Vagina (tissue), 2 donors: ENCODE measurements around the gene SP7.

Source experiments
- CTCF ChIP-seq, 3 experiments: fragments of 450-650 bp in 2 of 3; fragments of 200-600 bp in 1 of 3; sonication (generic) in 1 of 3; IDR thresholded peaks; one replicate each; pipeline ENCODE4 v1.5.1; 2017 to 2019; ENCODE audit warnings: antibody characterized with exemption in 3 of 3, mild to moderate bottlenecking in 2 of 3, moderate library complexity in 2 of 3
- POLR2A ChIP-seq, 2 donors: fragments of 450-650 bp; IDR thresholded peaks; one replicate each; pipeline ENCODE4 v1.6.1; 2017; ENCODE audit warnings: antibody characterized with exemption in 2 of 2, mild to moderate bottlenecking in 2 of 2, moderate library complexity in 2 of 2
- POLR2AphosphoS5 ChIP-seq, 2 donors: sonication (generic); formaldehyde crosslinking; IDR thresholded peaks; one replicate each; pipeline ENCODE4 v1.9.0; 2017; ENCODE audit warnings: antibody characterized with exemption in 2 of 2, mild to moderate bottlenecking in 2 of 2, low read depth in 1 of 2; ENCODE audit not compliant: insufficient read depth in 1 of 2

DNA sequence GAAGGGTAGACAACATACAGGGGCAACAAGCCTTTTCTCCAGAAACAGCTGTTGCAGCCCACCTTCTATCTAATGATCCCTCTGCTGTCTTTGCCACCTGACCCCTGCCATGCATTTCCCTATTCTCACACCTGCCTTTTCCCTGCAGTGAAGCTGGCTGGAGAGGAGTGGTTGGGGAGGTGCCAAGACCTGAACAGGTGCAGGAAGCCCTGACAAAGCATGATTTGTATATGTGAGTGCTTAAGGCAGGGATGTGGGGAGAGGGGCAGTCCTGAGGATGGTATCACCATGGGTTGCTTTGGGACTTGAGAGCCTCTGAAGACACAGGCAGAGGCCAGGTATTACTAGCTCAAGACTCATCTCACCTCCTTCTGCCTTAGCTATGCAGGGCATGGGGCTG lies 43.7 kb downstream of the SP7 start:
- TF ChIP-seq POLR2A (IDR thresholded peaks at IDR 0.05), result no peak
- no peak for TF ChIP-seq POLR2AphosphoS5 (IDR thresholded peaks at IDR 0.05; ENCODE audit: insufficient read depth in 1 of 2, low read depth in 1 of 2)
- TF ChIP-seq CTCF (IDR thresholded peaks at IDR 0.05), result no peak
